HFF-Myc (cell line): ENCODE measurements around the gene SF3B2.

Source experiments
- DNase-seq: peaks from one replicate; pipeline ENCODE4 v3.0.0-alpha.2; 2011; ENCODE audit warnings: low read depth; ENCODE audit errors: extremely low read depth
- H3K4me3 ChIP-seq: replicated peaks from 2 replicates; pipeline ENCODE4 v1.5.1; 2011; ENCODE audit warnings: low read depth, mild to moderate bottlenecking, control low read depth, low read length
- CTCF ChIP-seq: IDR thresholded peaks from 2 replicates; pipeline ENCODE4 v1.5.1; 2012; ENCODE audit warnings: mild to moderate bottlenecking, low read depth, low read length, control low read depth; ENCODE audit errors: missing control alignments

SF3B2 gene

DNA sequence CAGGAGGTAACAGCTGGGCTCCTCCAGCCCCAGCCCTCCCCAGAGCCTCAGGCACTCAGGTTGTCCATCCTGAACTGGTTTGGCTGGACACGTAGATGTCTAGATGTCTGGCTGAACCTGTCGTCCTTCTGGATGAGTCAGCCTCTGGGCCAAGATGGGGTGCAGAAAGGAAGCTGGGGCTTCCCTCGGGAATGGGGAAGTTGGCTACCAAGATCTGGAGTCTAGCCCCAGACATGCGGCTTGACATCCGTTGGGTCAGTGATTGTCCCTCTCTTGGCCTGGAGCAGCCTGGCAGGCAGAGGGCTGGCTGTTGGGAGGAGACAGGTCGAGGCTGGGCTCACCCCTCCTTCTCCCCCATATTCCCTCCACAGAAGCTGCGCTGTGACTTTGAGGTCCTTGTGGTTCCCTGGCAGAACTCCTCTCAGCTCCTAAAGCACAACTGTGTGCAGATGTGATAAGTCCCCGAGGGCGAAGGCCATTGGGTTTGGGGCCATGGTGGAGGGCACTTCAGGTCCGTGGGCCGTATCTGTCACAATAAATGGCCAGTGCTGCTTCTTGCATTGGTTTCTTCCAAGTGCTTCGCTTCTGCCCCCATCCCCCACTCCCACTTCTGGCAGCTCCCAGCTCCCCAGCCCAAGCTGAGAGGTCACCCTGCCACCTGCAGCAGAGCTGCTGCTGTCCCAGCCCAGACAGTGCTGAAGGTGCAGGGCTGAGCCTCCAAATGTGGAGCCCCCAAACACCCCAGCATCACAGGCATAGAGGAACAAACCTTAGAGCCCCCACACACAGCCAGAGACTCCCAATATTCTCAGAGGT, 39.0 kb upstream of the SF3B2 start:
- DNase-seq, result no peak
- TF ChIP-seq CTCF, result no peak
- H3K4me3 ChIP-seq, result no peak overlapping the region

DNA sequence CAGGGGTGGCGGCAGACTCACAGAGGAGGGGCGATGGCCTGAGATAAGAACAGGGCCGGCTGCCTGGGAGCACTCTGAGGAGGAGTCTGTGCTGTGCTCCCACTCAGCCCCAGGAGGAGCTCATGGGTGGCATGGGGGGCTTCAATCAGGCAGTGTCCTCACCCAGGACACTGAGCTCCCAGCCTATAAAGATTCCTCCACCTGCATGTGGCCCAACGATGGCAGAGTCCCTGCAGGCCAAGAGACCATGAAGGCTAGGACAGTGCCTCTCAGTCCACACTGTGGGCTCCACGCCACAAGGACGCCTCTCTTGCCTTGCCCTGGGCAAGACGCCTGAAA, 38.4 kb upstream of the SF3B2 start:
- no peak for DNase-seq
- H3K4me3 ChIP-seq, result no peak overlapping the region
- TF ChIP-seq CTCF, result no peak

GRCh38 chr11:66014804-66015453, 37.2 kb upstream of the SF3B2 start:
- TF ChIP-seq CTCF, result no peak
- DNase-seq, result no peak
- no peak overlapping the region for H3K4me3 ChIP-seq

DNA sequence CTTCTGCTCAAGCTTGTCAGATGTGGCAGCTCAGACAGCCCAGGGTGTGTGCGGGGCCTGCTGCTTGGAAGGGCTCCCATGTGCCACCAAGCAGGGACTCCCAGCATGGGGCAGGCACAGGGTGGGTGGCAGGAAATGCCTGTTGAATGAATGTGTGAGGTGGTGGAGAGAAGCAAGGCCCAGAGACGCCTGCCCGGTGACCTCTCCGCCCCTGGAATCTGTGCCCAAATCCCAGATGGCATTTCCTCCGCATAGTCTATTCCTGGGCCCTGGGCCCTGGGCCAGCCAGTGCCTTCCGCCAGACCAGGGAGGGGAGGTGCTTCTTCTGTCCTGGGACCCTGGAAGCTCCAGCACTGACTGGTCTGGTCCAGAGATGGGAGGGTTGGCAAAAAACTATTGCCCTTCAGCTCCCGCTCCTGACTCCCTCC, 36.7 kb upstream of the SF3B2 start:
- TF ChIP-seq CTCF, result no peak
- DNase-seq, result no peak
- H3K4me3 ChIP-seq, result no peak overlapping the region

DNA sequence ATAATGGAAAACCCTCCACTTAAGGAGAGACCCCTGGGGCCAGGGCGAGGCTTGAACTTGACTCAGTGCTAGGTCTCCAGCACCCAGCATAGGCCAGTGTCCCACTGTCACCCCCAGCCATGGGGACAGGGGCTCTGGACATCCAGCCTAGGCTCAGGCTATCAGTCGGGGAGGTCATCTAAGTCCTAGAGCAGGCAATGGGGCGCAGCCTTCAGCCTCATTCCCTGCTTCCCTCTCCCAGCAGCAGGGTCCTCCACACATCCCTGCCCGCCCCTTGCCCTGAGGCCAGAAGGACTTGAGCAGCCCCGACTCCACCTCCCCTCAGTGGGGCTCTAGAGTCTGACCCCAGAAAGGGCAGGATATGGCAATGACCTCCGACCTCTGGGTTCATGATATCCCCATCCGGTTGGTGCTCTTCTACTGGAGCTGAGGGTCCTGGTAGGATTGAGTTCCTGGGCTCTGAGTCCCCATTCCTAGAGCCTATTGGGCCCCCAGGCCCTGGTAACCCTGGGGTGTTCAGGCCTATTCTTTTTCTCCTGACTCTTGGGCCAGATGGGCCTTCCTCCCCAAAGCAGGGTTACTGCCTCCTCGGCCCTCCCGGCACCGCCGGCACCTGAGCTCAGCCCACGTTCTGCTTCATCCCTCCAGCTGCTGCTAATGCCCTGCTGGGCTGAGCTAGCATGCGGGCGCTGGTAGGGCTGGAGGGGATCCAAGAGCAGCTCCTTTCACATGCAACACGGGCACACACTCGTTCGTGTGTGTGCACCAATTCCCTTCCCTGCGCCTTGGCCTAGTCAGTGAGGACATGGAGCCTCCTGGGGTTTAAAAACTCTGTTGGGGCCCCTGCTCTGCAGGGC, 36.0 kb upstream of the SF3B2 start:
- no peak overlapping the region for H3K4me3 ChIP-seq
- DNase-seq, result no peak
- no peak for TF ChIP-seq CTCF

DNA sequence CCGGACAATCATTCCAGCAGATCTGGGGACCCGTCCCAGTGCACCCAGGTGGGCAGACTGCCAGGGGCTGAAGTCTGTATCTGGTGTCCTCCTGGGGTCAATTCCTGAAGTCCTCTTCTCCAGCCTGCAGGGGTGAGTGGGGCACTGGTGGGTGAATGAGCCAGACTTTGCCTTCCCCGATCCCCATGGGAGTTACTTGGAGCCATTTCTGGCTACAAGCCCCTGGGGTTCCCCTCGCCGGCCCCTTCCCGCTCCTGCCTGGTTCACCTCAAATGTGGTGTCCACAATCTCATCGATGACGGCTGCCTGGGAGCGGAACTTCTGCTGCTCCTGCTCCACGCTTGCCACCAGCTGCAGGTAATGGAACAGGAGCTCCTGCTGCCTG, 35.4 kb upstream of the SF3B2 start:
- TF ChIP-seq CTCF, result no peak
- no peak overlapping the region for H3K4me3 ChIP-seq
- DNase-seq, result no peak
